RCC 7860 (cell line): ENCODE results near the gene NPAS3.
"Not testable (repeated sequence)": the region's sequence is repeated elsewhere in the genome, so short reads cannot be mapped to it uniquely, and the experiment has no call there.

Experiments used
- DNase-seq: peaks from one replicate; pipeline ENCODE4 v3.0.0-alpha.2; 2015; ENCODE audit warnings: low spot score
- FAIRE-seq: peaks from 2 replicates; lab custom pipeline; 2012; peaks lifted over from hg19 to GRCh38; lab: Jason Lieb, UNC

NPAS3 gene

GRCh38 chr14:33065634-33066033 is 127.0 kb downstream of the NPAS3 start:
- FAIRE-seq (no peak), DNase-seq (no peak)

GRCh38 chr14:33068040-33068439 is 129.4 kb downstream of the NPAS3 start:
- DNase-seq (no peak), FAIRE-seq (no peak)

DNA sequence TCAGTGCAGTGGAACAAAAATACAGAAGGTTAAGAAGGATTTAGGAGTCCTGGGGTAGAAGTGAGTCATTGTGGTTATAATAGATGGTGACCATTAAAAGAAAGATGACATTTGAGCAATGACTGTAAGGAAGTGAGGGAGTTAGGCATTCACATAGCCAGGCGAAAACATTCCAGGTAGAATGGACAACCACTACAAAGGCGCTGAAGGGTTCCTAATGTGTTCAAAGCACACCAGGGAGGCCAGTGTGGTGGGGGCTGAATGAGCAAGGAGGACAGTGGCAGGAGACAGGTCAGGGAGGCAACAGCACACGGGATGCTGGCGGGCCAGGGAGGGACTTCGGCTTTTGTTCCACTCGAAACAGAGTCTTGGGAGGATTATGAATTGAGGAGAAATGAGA is 129.9 kb downstream of the NPAS3 start:
- FAIRE-seq, result no peak
- DNase-seq, result no peak

DNA sequence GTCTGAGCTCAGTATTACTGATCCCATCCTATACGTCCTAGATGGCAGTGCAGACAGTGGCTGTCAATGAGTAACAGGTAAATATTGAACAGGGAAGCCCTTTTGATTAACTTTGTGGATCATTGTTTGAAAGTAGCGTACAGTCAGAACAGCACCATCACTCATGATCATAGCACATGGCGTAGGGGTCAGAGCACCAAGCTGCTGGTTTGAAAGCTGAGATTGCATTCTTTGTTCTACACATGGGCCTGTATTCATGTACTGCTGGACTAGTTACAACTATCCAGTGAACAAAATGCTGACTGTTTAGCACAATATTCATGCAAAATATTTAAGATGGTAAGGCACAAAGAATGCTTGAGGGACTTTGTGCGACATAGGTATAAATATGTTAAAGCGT is 131.8 kb downstream of the NPAS3 start:
- FAIRE-seq (no peak), DNase-seq (no peak)

DNA sequence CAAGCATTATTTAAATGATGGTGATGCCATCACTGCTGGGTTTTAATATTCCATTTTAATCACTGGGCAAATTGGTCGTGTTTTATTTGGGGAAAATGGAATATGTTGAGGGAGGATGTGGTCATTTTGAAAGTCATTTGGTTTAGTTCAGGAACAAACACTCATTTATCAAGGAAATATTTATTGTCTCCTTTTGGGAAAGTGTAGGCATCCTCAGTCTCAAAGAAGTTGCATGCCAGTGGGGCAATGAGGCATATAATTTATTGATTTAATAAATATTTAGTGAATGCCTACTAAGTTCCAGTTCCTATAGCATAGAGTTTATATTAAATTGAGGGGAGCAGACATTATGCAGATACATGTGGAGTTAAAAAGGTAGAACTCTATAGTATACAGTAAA is 134.3 kb downstream of the NPAS3 start:
- no peak for FAIRE-seq
- DNase-seq, result no peak

GRCh38 chr14:33081259-33081658 is 142.6 kb downstream of the NPAS3 start:
- FAIRE-seq (no peak), DNase-seq (no peak)

GRCh38 chr14:33085799-33086198 is 147.1 kb downstream of the NPAS3 start:
- DNase-seq (no peak), FAIRE-seq (no peak)

- not testable (repeated sequence) for DNase-seq, FAIRE-seq
Measured at GRCh38 chr14:33088274-33088673, 149.6 kb downstream of the NPAS3 start.

DNA sequence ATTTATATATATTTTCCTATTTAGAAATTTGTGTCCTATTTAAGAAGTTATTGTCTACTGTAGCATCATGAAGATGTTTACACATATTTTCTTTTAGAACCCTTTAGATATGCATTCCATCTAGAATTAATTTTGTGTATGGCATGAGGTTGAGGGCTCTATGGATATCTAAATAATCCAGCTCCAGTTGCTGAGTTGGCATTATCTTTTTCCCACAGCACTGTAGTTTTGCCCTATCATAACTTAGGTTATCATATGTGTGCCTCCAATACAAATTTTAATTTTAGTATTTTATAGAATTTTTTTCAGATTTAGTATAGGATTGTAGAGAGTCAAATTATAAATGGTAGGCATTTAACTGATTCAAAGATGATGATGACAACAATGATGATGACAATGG is 159.3 kb downstream of the NPAS3 start:
- FAIRE-seq, result no peak
- DNase-seq, result no peak

GRCh38 chr14:33103489-33103888 is 164.8 kb downstream of the NPAS3 start:
- FAIRE-seq (no peak), DNase-seq (no peak)

DNA sequence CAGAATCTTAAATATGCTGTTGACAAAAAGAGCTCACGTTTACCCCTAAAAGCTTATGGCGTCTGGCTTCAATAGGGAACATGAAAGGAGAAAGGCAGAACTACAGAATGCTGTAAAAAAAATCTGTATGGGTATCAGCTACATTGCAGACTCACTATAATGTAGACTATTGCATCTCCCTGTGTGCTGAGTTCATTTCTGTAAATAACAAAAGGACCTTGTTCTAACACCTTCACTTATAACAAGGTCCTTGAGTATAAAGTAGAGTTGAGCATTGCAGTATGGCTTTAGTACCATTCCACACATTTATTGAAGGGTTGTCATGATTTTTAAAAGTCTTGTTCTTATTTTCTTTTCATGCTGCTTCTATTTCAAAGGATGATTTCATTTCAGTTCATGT is 165.3 kb downstream of the NPAS3 start:
- DNase-seq (no peak), FAIRE-seq (no peak)

GRCh38 chr14:33110737-33111443 is 172.2 kb downstream of the NPAS3 start:
- no peak for DNase-seq
- no peak for FAIRE-seq

GRCh38 chr14:33114331-33114730 is 175.7 kb downstream of the NPAS3 start:
- FAIRE-seq (no peak), DNase-seq (no peak)

GRCh38 chr14:33118668-33119067 is 180.0 kb downstream of the NPAS3 start:
- DNase-seq (no peak), FAIRE-seq (no peak)

GRCh38 chr14:33120341-33120740 is 181.7 kb downstream of the NPAS3 start:
- DNase-seq, result peak; percentile 4
- no peak for FAIRE-seq

GRCh38 chr14:33120966-33121365 is 182.3 kb downstream of the NPAS3 start:
- no peak for FAIRE-seq

GRCh38 chr14:33123281-33123680 is 184.6 kb downstream of the NPAS3 start:
- no peak for DNase-seq
- no peak for FAIRE-seq

More at GRCh38 chr14:33120966-33121365, 182.3 kb downstream of the NPAS3 start:
- DNase-seq, result no peak

DNA sequence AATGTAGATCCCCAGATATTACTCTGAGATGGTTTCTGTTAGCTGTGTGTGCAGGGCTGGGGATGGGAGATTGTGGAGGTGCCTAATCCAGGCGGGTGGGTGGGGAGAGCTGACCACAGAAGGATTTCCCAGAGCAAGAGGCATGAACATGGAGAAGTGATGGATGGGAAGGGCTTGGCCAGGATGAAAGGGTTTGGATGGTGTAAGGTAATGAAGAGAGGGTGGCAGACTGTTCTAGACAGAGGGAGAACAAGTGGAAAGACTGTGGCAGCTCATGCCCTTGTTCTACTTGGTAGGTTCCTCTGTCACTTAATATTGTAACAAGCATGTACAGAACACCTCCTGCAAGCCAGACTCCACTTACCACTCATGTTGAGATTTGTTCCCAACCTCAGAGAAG is 187.8 kb downstream of the NPAS3 start:
- no peak for DNase-seq
- FAIRE-seq, result no peak

DNA sequence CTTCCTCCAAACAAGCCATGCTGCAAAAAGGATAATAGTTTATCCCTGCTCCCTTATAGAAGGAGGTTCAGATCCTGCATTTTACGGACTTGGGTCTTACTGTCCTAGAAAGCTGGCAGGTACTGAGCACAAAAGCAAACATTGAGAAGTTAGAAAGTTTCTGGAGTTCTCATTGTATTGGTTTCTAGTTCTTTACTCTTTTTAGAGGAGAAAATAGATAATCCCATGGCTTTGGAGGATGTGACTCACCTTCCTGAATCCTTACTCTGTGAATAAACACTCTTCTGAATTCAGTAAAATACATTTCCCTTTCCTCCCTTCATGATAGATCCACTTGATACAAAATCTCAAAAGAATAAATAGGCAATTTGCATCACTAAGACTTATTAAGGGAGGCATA is 188.9 kb downstream of the NPAS3 start:
- DNase-seq, result no peak
- no peak for FAIRE-seq

- FAIRE-seq (no peak), DNase-seq (no peak)
Measured at GRCh38 chr14:33131801-33132200, 193.1 kb downstream of the NPAS3 start.

DNA sequence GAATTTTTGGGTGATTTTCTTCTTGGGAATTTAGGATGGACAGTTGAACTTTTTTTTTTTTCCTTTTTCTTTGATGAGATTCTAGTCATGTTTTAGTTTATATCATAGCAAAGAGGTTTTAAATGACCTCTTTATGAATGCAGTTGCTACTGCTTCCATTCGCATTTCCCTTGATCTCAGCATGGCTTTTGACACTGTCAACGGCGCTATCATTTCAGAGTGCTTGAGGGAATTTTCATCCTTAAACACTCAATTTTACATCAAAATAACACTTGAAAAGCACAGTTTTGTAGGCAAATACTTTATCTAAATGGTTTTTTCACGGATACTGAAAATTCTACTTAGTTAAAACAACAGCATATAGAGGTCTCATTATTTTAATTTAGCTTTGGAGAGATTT is 195.5 kb downstream of the NPAS3 start:
- DNase-seq (no peak), FAIRE-seq (no peak)

GRCh38 chr14:33134975-33135374 is 196.3 kb downstream of the NPAS3 start:
- DNase-seq (no peak), FAIRE-seq (no peak)
